Nephron (organoid): ENCODE data around the gene BAIAP2.
"Not testable (repeated sequence)": the region's sequence is repeated elsewhere in the genome, so short reads cannot be mapped to it uniquely, and the experiment has no call there.

ENCODE experiments used
- H3K27ac Mint-ChIP-seq, 3 experiments: 2 replicates each; pipeline ENCODE4 v1.8.0; 2020; ENCODE audit warnings: mixed read lengths in 3 of 3, mild to moderate bottlenecking in 2 of 3, moderate library complexity in 1 of 3
- H3K27me3 Mint-ChIP-seq: 2 replicates; pipeline ENCODE4 v1.8.0; 2021; ENCODE audit warnings: low read depth, mild to moderate bottlenecking, moderate library complexity, mixed read lengths
- H3K36me3 Mint-ChIP-seq: 2 replicates; pipeline ENCODE4 v1.8.0; 2020; ENCODE audit warnings: low read depth, mixed read lengths
- H3K4me1 Mint-ChIP-seq: 2 replicates; pipeline ENCODE4 v1.8.0; 2020; ENCODE audit warnings: mixed read lengths
- H3K4me3 Mint-ChIP-seq, 3 experiments: 2 replicates each; pipeline ENCODE4 v1.8.0; 2020; ENCODE audit warnings: mild to moderate bottlenecking in 3 of 3, mixed read lengths in 3 of 3, moderate library complexity in 2 of 3
- H3K9me3 Mint-ChIP-seq: 2 replicates; pipeline ENCODE4 v1.8.0; 2020; ENCODE audit warnings: mixed read lengths
- TF ChIP-seq, protein P1 (sequence below), 3 experiments: fragments of 200-600 bp; sonication (generic); IDR thresholded peaks; one replicate each; pipeline ENCODE4 v1.5.0; 2021; ENCODE audit warnings: antibody characterized with exemption in 3 of 3; ENCODE audit not compliant: unreplicated experiment in 3 of 3

The BAIAP2 gene

GRCh38 chr17:81076141-81076679 lies 41.3 kb downstream of the BAIAP2 start:
- no peak overlapping the region for H3K4me3 Mint-ChIP-seq
- peaks cover 10% of the 10 kb centered on the region for H3K4me1 Mint-ChIP-seq
- no peak overlapping the region for H3K27ac Mint-ChIP-seq
- H3K27me3 Mint-ChIP-seq: peaks cover 3% of the 10 kb centered on the region
- TF ChIP-seq, protein P1, sequence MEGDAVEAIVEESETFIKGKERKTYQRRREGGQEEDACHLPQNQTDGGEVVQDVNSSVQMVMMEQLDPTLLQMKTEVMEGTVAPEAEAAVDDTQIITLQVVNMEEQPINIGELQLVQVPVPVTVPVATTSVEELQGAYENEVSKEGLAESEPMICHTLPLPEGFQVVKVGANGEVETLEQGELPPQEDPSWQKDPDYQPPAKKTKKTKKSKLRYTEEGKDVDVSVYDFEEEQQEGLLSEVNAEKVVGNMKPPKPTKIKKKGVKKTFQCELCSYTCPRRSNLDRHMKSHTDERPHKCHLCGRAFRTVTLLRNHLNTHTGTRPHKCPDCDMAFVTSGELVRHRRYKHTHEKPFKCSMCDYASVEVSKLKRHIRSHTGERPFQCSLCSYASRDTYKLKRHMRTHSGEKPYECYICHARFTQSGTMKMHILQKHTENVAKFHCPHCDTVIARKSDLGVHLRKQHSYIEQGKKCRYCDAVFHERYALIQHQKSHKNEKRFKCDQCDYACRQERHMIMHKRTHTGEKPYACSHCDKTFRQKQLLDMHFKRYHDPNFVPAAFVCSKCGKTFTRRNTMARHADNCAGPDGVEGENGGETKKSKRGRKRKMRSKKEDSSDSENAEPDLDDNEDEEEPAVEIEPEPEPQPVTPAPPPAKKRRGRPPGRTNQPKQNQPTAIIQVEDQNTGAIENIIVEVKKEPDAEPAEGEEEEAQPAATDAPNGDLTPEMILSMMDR (IDR thresholded peaks at IDR 0.05; ENCODE audit: unreplicated experiment in 3 of 3): no peak
- H3K9me3 Mint-ChIP-seq: no peaks in the 10 kb centered on the region
- no peaks in the 10 kb centered on the region for H3K36me3 Mint-ChIP-seq

GRCh38 chr17:81078026-81078913 lies 43.3 kb downstream of the BAIAP2 start:
- not testable (repeated sequence) for H3K36me3 Mint-ChIP-seq, H3K9me3 Mint-ChIP-seq, H3K27ac Mint-ChIP-seq, H3K27me3 Mint-ChIP-seq, H3K4me3 Mint-ChIP-seq
- H3K4me1 Mint-ChIP-seq: peaks cover 10% of the 10 kb centered on the region

GRCh38 chr17:81080019-81080418 lies 45.1 kb downstream of the BAIAP2 start:
- peaks cover 5% of the 10 kb centered on the region for H3K4me1 Mint-ChIP-seq
- TF ChIP-seq, protein P1 (IDR thresholded peaks at IDR 0.05; ENCODE audit: unreplicated experiment in 3 of 3): no peak
- H3K4me3 Mint-ChIP-seq: no peak overlapping the region
- peak overlapping the region in 2 of 3 experiments; percentile 41 to 54 for H3K27ac Mint-ChIP-seq
- H3K9me3 Mint-ChIP-seq: no peaks in the 10 kb centered on the region
- no peaks in the 10 kb centered on the region for H3K27me3 Mint-ChIP-seq
- no peaks in the 10 kb centered on the region for H3K36me3 Mint-ChIP-seq

- Mint-ChIP-seq H3K36me3 (no peaks in the 10 kb centered on the region), H3K4me3 (no peak overlapping the region), H3K9me3 (no peaks in the 10 kb centered on the region), H3K4me1 (peaks cover 5% of the 10 kb centered on the region), H3K27me3 (no peaks in the 10 kb centered on the region), H3K27ac (no peak overlapping the region)
- TF ChIP-seq, protein P1 (IDR thresholded peaks at IDR 0.05; ENCODE audit: unreplicated experiment in 3 of 3): no peak
These were observed 46.5 kb downstream of the BAIAP2 start for GRCh38 chr17:81081222-81082176.

- no peak overlapping the region for H3K4me3 Mint-ChIP-seq
- peak overlapping the region in 2 of 3 experiments; percentile 48 to 84 for H3K27ac Mint-ChIP-seq
These were observed 47.5 kb downstream of the BAIAP2 start for GRCh38 chr17:81082177-81083073.

More at GRCh38 chr17:81082177-81083073, 47.5 kb downstream of the BAIAP2 start:
- no peaks in the 10 kb centered on the region for H3K27me3 Mint-ChIP-seq
- no peaks in the 10 kb centered on the region for H3K36me3 Mint-ChIP-seq
- TF ChIP-seq, protein P1 (IDR thresholded peaks at IDR 0.05; ENCODE audit: unreplicated experiment in 3 of 3): no peak
- no peaks in the 10 kb centered on the region for H3K9me3 Mint-ChIP-seq
- H3K4me1 Mint-ChIP-seq: peaks cover 5% of the 10 kb centered on the region
